Smooth muscle cell (in vitro differentiated cells): Measurements from ENCODE around the gene SLC40A1. TPM values are rescaled to one million over a fixed set of nuclear protein-coding genes. Genes with fewer than 3 reads are reported as not detected.

ENCODE experiments used
- DNase-seq: peaks from one replicate; lab custom pipeline; 2025; ENCODE audit not compliant: unreplicated experiment; lab: John Stamatoyannopoulos, UW
- H2AFZ ChIP-seq: fragments of 200-600 bp; sonication (generic); 2 replicates; pipeline ENCODE4 v1.6.0; 2016; ENCODE audit warnings: antibody characterized with exemption, low read depth, mild to moderate bottlenecking
- H3F3A ChIP-seq: fragments of 200-600 bp; sonication (generic); 2 replicates; pipeline ENCODE4 v1.6.0; 2017; ENCODE audit warnings: antibody characterized with exemption, low read depth
- H3K27ac ChIP-seq: fragments of 200-600 bp; sonication (generic); 2 replicates; pipeline ENCODE4 v1.5.1; 2016; ENCODE audit warnings: low read depth, mild to moderate bottlenecking
- H3K27me3 ChIP-seq: fragments of 200-600 bp; sonication (generic); 2 replicates; pipeline ENCODE4 v1.6.1; 2016; ENCODE audit warnings: low read depth, mild to moderate bottlenecking
- H3K36me3 ChIP-seq: fragments of 200-600 bp; sonication (generic); 2 replicates; pipeline ENCODE4 v1.5.1; 2016; ENCODE audit warnings: low read depth
- H3K4me1 ChIP-seq: fragments of 200-600 bp; sonication (generic); 2 replicates; pipeline ENCODE4 v1.5.1; 2016; ENCODE audit warnings: low read depth
- H3K4me2 ChIP-seq: fragments of 200-600 bp; sonication (generic); 2 replicates; pipeline ENCODE4 v1.6.0; 2016; ENCODE audit warnings: mild to moderate bottlenecking
- H3K4me3 ChIP-seq: fragments of 200-600 bp; sonication (generic); 2 replicates; pipeline ENCODE4 v1.5.1; 2016; ENCODE audit warnings: mild to moderate bottlenecking
- H3K79me2 ChIP-seq: fragments of 200-600 bp; sonication (generic); 2 replicates; pipeline ENCODE4 v1.6.0; 2016; ENCODE audit warnings: low read depth, mild to moderate bottlenecking
- H3K9ac ChIP-seq: fragments of 200-600 bp; sonication (generic); 2 replicates; pipeline ENCODE4 v1.6.0; 2016; ENCODE audit warnings: low read depth
- H3K9me3 ChIP-seq: fragments of 200-600 bp; sonication (generic); replicated peaks from 2 replicates; pipeline ENCODE4 v1.5.1; 2016; ENCODE audit warnings: low read depth
- H4K20me1 ChIP-seq: fragments of 200-600 bp; sonication (generic); 2 replicates; pipeline ENCODE4 v1.6.0; 2016; ENCODE audit warnings: low read depth
- WGBS: methylation state at CpG from one replicate; pipeline ENCODE4 v1.1.7; 2016; ENCODE audit warnings: low lambda C conversion rate; 5-methylcytosine and 5-hydroxymethylcytosine counted together
- polyA plus RNA-seq: library from polyadenylated mRNA; unstranded; fragments of >200 nt; fragmentation: Nextera tagmentation; extraction: Ambion mirVana; gene quantifications from 2 replicates; pipeline ENCODE4 v1.2.1, GENCODE V29; 2016
- total RNA-seq: library from RNA; depleted of rRNA; stranded (reverse); fragments of >200 nt; gene quantifications from 2 replicates; pipeline ENCODE4 v1.2.3, GENCODE V29; 2014
- TF ChIP-seq, protein P1 (sequence below): fragments of 200-600 bp; sonication (generic); IDR thresholded peaks from 2 replicates; pipeline ENCODE4 v1.5.1; 2017; ENCODE audit warnings: borderline replicate concordance, mild to moderate bottlenecking, antibody characterized with exemption; ENCODE audit not compliant: insufficient read depth, poor library complexity, severe bottlenecking

SLC40A1 gene
- total and polyA plus RNA-seq, 2 experiments from 2014 or later: 8.7 to 10.5 TPM

DNA sequence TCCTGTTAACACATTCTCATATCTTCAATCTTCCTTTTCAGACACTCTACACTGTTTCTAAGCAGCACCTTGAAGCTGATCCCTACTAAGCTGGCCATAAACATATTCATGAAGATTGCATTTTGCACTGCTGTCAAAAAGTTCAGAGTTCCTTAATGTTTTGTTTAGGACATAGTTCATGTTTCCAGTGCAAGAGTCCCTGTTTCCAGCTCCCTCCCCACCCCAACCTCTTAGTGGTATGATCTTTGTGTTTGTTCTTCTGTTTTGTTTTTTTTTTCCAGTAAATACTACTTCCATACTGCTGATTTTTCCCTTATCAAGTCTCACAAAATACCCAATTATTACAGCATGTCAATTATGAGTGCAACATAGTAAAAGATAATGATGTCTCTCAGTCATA is 4.1 kb upstream of the SLC40A1 start:
- H3K79me2 ChIP-seq: no peaks in the 10 kb centered on the region
- H3K4me1 ChIP-seq: no peaks in the 10 kb centered on the region
- H3K9ac ChIP-seq: no peak overlapping the region
- peaks cover 20% of the 10 kb centered on the region for H3K27me3 ChIP-seq
- TF ChIP-seq, protein P1, sequence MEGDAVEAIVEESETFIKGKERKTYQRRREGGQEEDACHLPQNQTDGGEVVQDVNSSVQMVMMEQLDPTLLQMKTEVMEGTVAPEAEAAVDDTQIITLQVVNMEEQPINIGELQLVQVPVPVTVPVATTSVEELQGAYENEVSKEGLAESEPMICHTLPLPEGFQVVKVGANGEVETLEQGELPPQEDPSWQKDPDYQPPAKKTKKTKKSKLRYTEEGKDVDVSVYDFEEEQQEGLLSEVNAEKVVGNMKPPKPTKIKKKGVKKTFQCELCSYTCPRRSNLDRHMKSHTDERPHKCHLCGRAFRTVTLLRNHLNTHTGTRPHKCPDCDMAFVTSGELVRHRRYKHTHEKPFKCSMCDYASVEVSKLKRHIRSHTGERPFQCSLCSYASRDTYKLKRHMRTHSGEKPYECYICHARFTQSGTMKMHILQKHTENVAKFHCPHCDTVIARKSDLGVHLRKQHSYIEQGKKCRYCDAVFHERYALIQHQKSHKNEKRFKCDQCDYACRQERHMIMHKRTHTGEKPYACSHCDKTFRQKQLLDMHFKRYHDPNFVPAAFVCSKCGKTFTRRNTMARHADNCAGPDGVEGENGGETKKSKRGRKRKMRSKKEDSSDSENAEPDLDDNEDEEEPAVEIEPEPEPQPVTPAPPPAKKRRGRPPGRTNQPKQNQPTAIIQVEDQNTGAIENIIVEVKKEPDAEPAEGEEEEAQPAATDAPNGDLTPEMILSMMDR: no peak
- H3K4me2 ChIP-seq: no peak overlapping the region
- peaks cover 3% of the 10 kb centered on the region for H3F3A ChIP-seq
- no peak for DNase-seq
- no peak overlapping the region for H3K27ac ChIP-seq
- H3K9me3 ChIP-seq: no peaks in the 10 kb centered on the region
- no peak overlapping the region for H2AFZ ChIP-seq
- no peaks in the 10 kb centered on the region for H4K20me1 ChIP-seq
- H3K36me3 ChIP-seq: no peaks in the 10 kb centered on the region
- no peak overlapping the region for H3K4me3 ChIP-seq

DNA sequence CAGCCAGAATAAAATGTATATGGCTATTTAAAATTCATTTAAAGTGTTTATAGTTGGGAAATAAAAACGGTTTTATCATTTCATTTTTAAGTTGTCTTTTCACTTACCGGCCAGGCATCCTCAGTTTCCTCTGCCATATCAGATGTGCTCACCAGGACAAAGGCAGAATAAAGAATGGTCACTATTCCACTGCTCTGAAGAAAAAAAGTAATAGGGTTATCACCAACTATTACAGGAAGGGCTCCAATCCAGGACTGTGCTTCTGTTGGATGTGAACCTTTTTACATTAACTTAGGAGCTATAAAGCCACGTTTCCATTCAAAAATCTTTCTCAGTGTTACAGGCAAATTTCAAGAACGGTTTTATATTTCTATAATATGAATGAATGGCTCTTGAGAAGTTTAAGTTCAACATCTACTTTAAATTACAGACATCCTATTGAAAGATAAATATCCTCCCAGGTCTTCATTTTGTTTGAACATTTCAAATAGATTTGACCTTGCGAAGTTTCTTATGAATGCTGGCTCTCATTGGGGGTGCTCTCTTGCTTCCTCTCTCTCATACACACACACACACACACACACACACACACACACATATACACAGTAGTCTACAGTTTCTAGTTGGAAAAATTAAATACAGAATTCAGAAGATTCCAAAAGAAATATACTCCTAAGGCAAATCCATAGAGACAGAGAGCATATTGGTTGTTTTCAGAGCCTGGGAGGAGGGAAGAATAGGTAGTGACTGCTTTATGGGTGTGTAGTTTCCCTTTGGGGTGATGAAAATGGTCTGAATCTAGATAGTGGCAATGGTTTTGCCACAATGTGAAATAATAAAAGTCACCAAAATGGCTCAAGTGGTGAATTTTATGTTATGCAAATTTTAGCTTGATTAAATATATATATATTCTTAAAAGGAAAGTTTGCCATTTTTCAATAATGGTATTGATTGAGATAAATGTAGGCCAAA is 2.9 kb upstream of the SLC40A1 start:
- no peaks in the 10 kb centered on the region for H3K9me3 ChIP-seq
- TF ChIP-seq, protein P1: no peak
- H2AFZ ChIP-seq: no peak overlapping the region
- H3K79me2 ChIP-seq: no peaks in the 10 kb centered on the region
- H3K4me1 ChIP-seq: no peaks in the 10 kb centered on the region
- no peak overlapping the region for H3K27ac ChIP-seq
- H3K9ac ChIP-seq: no peak overlapping the region
- peaks cover 3% of the 10 kb centered on the region for H3F3A ChIP-seq
- no peak overlapping the region for H3K4me3 ChIP-seq
- H3K36me3 ChIP-seq: no peaks in the 10 kb centered on the region
- no peak overlapping the region for H3K4me2 ChIP-seq
- 82% methylated on average over 5 of the region's 5 CpGs for WGBS
- no peaks in the 10 kb centered on the region for H4K20me1 ChIP-seq
- H3K27me3 ChIP-seq: peaks cover 20% of the 10 kb centered on the region
- DNase-seq: no peak

DNA sequence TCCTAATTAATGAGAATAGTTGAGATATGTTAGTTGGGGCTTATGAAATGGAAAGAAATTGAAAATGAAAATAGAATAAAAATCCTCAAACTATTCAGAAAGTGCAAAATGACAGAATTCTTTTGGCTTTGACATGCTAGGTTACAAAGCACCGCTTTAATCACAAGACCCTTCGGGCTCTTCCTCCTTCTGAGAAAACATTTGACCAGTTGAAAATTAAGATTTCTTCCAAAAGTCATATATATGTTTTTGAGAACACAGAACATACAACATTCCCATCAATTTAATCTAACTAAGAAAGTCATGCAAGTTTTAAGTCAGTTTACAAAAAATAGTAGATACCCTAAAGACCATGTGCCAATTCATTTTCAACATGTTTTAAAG is 2.2 kb upstream of the SLC40A1 start:
- no peak overlapping the region for H3K4me2 ChIP-seq

More for the DNA sequence above, 2.2 kb upstream of the SLC40A1 start:
- 94% methylated on average over 2 of the region's 2 CpGs for WGBS
- no peaks in the 10 kb centered on the region for H3K9me3 ChIP-seq
- no peaks in the 10 kb centered on the region for H3K79me2 ChIP-seq
- peaks cover 20% of the 10 kb centered on the region for H3K27me3 ChIP-seq
- no peak overlapping the region for H3K9ac ChIP-seq
- H4K20me1 ChIP-seq: no peaks in the 10 kb centered on the region
- no peak for DNase-seq
- H3K4me3 ChIP-seq: no peak overlapping the region
- no peak overlapping the region for H3K27ac ChIP-seq
- H3F3A ChIP-seq: peaks cover 3% of the 10 kb centered on the region
- H3K4me1 ChIP-seq: no peaks in the 10 kb centered on the region
- no peaks in the 10 kb centered on the region for H3K36me3 ChIP-seq
- no peak overlapping the region for H2AFZ ChIP-seq
- TF ChIP-seq, protein P1: no peak
